Astrocyte of the spinal cord (primary cell): ENCODE measurements around the gene TEDC1.

ENCODE experiments used
- DNase-seq: peaks from one replicate; pipeline ENCODE4 v3.0.0; 2011; ENCODE audit warnings: low read depth, low spot score
- H3K4me3 ChIP-seq: 2 replicates; pipeline ENCODE4 v1.5.1; 2011; ENCODE audit warnings: low read depth, mild to moderate bottlenecking, low read length, moderate library complexity
- CTCF ChIP-seq: IDR thresholded peaks from 2 replicates; pipeline ENCODE4 v1.5.1; 2012; ENCODE audit warnings: low read depth, mild to moderate bottlenecking, low read length, inconsistent platforms
- in situ Hi-C: cut with HindIII; loops from 2 replicates; pipeline ENCODE4 v1.10.0; 2017; ENCODE audit warnings: low sequenced_read_pairs

Gene TEDC1

GRCh38 chr14:105470350-105471296 is 20.4 kb upstream of the TEDC1 start:
- no peak for TF ChIP-seq CTCF
- H3K4me3 ChIP-seq, result no peak overlapping the region
- in situ Hi-C loops, result no loop called here
- DNase-seq, result peak; percentile 25

- TF ChIP-seq CTCF, result peak; percentile 21
Measured at GRCh38 chr14:105471297-105471821, 19.7 kb upstream of the TEDC1 start.

GRCh38 chr14:105471823-105472485 is 19.1 kb upstream of the TEDC1 start:
- in situ Hi-C loops, result no loop called here
- DNase-seq, result no peak
- TF ChIP-seq CTCF, result no peak

More at GRCh38 chr14:105471297-105471821, 19.7 kb upstream of the TEDC1 start:
- DNase-seq, result no peak
- H3K4me3 ChIP-seq, result no peak overlapping the region
- in situ Hi-C loops, result no loop called here

GRCh38 chr14:105472486-105472991 is 18.5 kb upstream of the TEDC1 start:
- no peak for TF ChIP-seq CTCF
- no peak overlapping the region for H3K4me3 ChIP-seq
- no peak for DNase-seq
- in situ Hi-C loops, result no loop called here

More at GRCh38 chr14:105471823-105472485, 19.1 kb upstream of the TEDC1 start:
- H3K4me3 ChIP-seq, result no peak overlapping the region

- no peak overlapping the region for H3K4me3 ChIP-seq
- in situ Hi-C loops, result no loop called here
- no peak for TF ChIP-seq CTCF
- DNase-seq, result no peak
Measured at GRCh38 chr14:105473033-105473676, 17.9 kb upstream of the TEDC1 start.
